GM18498 (cell line): ENCODE measurements around the gene CD99L2.

Experiments
- ATAC-seq: cut with Tn5 transposase; IDR thresholded peaks from one replicate; pipeline ENCODE4 v1.9.1; 2021; ENCODE audit warnings: mild to moderate bottlenecking, moderate library complexity; ENCODE audit not compliant: unreplicated experiment

Gene CD99L2

DNA sequence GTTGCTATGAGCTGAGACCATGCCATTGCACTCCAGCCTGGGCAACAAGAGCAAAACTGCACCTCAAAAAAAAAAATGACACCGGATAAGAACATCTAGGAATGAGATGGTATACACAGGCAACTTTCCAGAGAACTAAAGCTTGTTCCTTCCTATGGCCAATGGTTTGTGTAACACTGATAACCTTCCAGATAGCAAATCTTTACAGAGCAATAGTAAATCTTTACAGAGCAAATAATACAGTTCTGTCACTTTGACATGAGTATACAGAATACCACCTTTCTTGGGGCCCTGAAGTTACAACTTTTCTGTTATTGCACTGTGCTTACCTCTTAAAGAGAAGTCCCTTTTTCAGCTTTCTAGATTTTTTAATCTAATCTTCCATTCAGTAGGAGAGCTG, 91.6 kb downstream of the CD99L2 start:
- no peak for ATAC-seq

- ATAC-seq, result no peak
These were observed 92.7 kb downstream of the CD99L2 start for GRCh38 chrX:150805736-150806135.

GRCh38 chrX:150792949-150793527, 105.4 kb downstream of the CD99L2 start:
- no peak for ATAC-seq

DNA sequence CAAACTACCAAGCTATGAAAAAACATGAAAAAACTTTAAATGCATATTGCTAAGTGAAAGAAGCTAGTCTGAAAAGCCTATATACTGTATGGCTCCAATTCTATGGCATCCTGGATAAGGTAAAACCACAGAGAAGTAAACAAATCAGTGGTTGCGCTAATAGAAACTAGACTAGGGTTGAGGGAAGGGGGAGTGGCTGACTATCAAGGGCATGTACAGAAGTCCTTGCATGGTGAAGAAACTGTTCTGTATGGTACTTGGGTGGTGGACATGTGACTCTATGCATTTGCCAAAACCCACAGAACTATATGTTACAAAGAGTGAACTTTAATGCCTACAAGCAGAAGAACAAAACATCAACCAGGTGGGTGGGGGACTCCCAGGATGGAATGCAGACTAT, 108.4 kb downstream of the CD99L2 start:
- ATAC-seq, result peak; percentile 78

- no peak for ATAC-seq
These were observed 116.8 kb downstream of the CD99L2 start for GRCh38 chrX:150781677-150782076.

GRCh38 chrX:150779385-150779784, 119.1 kb downstream of the CD99L2 start:
- ATAC-seq, result no peak

- ATAC-seq, result no peak
These were observed 121.0 kb downstream of the CD99L2 start for GRCh38 chrX:150777328-150777992.

DNA sequence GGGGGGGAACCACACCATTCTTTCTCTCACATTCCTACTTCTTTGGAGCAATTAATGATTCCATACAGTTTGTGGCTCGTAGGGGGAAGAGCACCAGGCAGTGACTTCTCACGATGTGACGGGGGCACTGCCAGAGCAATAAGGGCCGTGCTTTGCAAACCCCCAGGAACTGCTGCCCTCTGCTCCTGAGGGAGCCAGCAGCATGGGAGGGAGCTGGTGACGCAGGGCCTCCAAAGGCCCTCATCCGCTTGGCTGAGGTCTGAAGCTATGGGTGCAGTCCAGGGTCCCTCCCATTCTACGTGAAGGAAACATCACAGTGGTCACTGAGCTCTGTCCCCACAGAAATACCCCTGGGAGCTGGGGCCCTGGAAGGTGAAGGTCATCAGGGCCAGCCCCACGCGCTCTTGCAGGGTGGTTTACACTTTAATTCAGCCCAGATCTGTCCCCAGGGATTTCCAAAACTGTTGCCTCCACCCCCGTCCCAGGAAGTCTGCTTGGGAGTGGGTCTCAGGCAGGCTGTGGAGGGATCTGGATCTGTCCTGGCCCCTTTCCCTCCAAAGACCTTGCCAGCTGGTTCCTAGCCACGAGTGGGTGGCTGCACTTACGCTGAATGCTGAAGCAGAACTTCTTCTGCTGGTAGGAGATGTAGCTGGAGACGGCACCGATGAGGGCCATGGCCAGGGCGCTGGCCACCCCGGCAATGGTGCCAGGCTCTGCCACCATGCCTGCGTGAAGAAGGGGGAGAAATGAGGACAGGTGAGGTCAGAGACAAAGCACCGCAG, 122.7 kb downstream of the CD99L2 start:
- no peak for ATAC-seq

DNA sequence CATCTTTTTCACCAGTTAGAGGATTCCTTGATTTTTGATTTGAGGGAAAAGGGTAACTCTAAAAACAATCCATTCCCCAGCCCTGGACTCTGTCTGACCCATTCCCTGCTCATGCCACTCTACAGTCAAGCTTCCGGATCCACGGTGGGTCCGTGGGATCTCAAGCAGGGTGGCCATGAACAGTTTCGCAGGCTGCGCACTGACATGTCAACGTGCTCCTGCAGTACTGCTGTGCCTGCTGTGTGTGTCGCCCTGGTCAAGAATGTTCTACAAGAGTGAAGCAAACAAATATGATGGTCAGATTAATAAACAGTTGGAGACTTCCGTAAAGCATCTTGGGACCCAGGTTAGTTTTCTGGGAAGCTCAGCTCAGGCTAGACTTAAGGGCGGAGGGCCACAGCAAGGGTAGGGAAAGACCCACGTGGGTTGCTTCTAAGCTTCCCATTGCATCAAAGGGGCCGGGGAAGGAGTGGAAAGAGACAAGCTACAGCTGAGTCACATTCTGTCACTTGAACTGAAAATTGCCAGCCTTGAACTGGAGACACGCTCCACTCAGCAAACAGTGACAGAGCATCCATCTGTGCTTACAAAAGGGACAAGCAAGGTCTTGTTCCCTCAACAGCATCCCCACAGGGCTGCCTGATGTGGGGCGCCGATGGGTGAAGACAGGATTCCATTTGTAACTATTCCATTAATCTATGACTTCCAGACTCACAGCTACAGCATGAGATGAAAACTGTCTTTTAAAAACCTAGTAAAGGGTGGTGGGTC, 123.5 kb downstream of the CD99L2 start:
- no peak for ATAC-seq

DNA sequence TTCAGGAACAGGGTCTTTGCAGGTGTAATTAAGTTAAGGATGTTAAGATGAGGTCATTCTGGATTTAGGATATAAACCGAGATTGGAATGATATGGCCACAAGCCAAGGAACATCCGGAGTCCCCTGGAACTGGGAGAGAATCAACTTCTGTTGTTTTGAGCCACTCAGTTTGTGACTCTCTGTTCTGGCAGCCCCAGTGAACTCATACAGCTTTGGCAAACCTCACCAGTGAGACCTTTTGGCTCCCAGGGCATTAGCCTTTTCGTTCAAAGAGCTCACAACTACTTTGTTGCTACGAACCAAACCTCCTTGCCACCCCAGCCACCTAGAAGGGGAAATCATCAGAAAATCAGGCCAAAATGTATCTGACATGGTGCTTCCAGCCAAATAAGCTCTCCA, 124.8 kb downstream of the CD99L2 start:
- no peak for ATAC-seq

- ATAC-seq, result no peak
These were observed 125.4 kb downstream of the CD99L2 start for GRCh38 chrX:150773117-150773516.

- ATAC-seq, result peak; percentile 81
These were observed 126.1 kb downstream of the CD99L2 start for GRCh38 chrX:150772150-150772970.

DNA sequence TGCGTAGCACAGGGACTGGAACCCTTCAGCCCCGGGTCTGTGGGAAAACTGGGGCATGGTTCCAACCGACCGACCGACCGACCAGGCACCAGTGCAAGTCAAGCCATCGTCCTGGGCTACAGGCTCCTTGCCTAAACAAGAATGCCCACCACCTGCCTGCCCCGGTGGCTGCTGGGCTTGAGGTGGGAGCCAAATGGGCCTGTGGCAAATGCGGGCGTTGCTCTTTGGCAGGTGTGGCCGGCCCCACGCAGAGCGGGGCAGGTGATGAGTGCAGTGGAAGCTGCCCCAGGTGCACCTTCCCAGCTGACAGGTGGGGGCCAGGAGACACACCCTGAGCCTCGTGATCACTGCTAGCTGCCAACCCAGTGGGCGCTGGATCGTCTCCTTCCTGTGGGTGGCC, 127.4 kb downstream of the CD99L2 start:
- no peak for ATAC-seq

GRCh38 chrX:150770623-150771022, 127.8 kb downstream of the CD99L2 start:
- ATAC-seq, result no peak

GRCh38 chrX:150769408-150769807, 129.1 kb downstream of the CD99L2 start:
- ATAC-seq, result no peak

DNA sequence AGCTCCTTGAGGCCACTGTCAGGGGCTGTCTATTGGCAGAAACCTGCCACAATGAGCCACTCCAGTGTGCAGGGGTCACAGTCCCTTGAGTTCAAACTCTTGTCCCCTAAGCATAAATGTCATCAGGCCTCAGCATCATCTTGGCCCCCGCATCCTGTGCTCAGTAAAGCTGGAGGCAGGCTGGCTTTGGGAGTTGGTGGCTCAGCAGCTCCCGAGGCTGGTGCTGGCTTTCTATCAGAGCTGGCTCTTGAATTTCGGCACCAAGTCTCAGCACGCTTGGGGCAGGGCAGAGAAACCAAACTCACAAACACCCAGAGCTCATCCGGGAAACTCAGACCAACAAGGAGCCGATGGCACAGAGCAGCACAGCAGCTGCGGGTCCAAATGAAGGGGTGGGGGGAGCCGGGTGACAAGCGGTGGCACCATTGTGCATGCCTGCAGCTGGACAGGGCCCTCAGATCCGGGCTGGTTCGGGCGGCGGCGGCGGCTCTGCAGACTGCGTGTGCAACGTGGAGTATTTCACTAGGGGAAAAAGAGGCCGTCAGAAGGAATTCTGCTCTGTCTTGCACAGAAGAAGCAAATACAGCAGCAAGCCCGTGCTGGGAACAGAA, 129.8 kb downstream of the CD99L2 start:
- ATAC-seq, result no peak

GRCh38 chrX:150768132-150768485, 130.4 kb downstream of the CD99L2 start:
- no peak for ATAC-seq

- no peak for ATAC-seq
These were observed 130.9 kb downstream of the CD99L2 start for GRCh38 chrX:150767475-150768131.

- no peak for ATAC-seq
These were observed 131.4 kb downstream of the CD99L2 start for GRCh38 chrX:150767045-150767395.
